GM06990 (cell line): ENCODE results near the gene KCNH6.

Source experiments
- DNase-seq: peaks from one replicate; pipeline ENCODE4 v3.0.0-alpha.2; 2011; ENCODE audit not compliant: insufficient read length; ENCODE audit errors: extremely low read depth
- H3K27me3 ChIP-seq: replicated peaks from 2 replicates; pipeline ENCODE4 v1.6.0; 2011; ENCODE audit warnings: low read length; ENCODE audit not compliant: control insufficient read depth, insufficient read depth
- H3K36me3 ChIP-seq: 2 replicates; pipeline ENCODE4 v1.5.1; 2011; ENCODE audit warnings: low read length; ENCODE audit not compliant: control insufficient read depth, insufficient read depth
- H3K4me3 ChIP-seq: replicated peaks from 2 replicates; pipeline ENCODE4 v1.5.1; 2011; ENCODE audit warnings: low read depth, mild to moderate bottlenecking, control low read depth, low read length
- TF ChIP-seq, protein P1 (sequence below): IDR thresholded peaks from 2 replicates; pipeline ENCODE4 v1.5.1; 2011; ENCODE audit warnings: low read length, control low read depth, mild to moderate bottlenecking, inconsistent platforms; ENCODE audit not compliant: insufficient read depth, poor library complexity, severe bottlenecking

The KCNH6 gene

DNA sequence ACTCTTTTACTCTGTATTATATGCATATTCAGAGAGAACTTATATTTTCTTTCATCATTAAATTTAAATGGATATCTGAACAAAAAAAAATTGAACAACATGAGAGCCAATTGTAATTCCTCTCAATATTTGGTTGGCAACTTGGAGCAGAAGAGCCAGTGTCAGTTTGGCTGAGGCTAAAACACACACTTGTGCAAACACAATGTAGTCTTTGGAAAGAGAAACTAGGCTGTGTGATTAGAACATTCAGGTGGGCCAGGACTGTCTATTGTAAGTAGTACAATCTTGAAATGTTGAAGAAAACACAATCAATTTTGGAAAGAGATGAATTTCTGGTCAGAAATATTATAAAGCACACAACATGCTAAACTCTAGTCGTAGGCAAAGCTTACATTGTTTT is 44.1 kb downstream of the KCNH6 start:
- Histone ChIP-seq H3K27me3 (no peaks in the 10 kb centered on the region), H3K4me3 (no peak overlapping the region), H3K36me3 (peaks cover 4% of the 10 kb centered on the region; the same call in 1 of the 2 replicates)
- TF ChIP-seq, protein P1, sequence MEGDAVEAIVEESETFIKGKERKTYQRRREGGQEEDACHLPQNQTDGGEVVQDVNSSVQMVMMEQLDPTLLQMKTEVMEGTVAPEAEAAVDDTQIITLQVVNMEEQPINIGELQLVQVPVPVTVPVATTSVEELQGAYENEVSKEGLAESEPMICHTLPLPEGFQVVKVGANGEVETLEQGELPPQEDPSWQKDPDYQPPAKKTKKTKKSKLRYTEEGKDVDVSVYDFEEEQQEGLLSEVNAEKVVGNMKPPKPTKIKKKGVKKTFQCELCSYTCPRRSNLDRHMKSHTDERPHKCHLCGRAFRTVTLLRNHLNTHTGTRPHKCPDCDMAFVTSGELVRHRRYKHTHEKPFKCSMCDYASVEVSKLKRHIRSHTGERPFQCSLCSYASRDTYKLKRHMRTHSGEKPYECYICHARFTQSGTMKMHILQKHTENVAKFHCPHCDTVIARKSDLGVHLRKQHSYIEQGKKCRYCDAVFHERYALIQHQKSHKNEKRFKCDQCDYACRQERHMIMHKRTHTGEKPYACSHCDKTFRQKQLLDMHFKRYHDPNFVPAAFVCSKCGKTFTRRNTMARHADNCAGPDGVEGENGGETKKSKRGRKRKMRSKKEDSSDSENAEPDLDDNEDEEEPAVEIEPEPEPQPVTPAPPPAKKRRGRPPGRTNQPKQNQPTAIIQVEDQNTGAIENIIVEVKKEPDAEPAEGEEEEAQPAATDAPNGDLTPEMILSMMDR, result no peak
- DNase-seq, result no peak

DNA sequence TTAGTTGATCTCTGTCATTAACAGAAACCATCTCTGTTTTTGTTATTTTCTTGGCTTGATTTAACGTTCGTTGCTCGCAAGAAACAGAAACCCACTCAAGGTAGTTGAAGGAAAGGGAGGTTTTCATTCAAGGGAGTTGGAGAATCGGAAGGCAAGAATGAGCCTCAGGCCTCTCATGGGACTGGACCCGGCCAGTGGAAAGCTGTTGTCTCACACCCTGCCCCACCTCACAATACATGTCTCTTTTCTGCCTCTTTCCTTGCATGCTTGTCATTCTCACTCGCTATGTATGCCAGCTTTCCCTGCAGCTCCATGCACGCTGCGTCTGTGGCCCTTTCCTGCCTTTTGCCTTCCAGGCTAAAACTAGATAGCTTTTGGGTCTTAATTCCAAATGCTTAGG is 45.4 kb downstream of the KCNH6 start:
- TF ChIP-seq, protein P1, result no peak
- Histone ChIP-seq H3K4me3 (no peak overlapping the region), H3K27me3 (no peaks in the 10 kb centered on the region), H3K36me3 (peaks cover 4% of the 10 kb centered on the region; the same call in 1 of the 2 replicates)
- no peak for DNase-seq

DNA sequence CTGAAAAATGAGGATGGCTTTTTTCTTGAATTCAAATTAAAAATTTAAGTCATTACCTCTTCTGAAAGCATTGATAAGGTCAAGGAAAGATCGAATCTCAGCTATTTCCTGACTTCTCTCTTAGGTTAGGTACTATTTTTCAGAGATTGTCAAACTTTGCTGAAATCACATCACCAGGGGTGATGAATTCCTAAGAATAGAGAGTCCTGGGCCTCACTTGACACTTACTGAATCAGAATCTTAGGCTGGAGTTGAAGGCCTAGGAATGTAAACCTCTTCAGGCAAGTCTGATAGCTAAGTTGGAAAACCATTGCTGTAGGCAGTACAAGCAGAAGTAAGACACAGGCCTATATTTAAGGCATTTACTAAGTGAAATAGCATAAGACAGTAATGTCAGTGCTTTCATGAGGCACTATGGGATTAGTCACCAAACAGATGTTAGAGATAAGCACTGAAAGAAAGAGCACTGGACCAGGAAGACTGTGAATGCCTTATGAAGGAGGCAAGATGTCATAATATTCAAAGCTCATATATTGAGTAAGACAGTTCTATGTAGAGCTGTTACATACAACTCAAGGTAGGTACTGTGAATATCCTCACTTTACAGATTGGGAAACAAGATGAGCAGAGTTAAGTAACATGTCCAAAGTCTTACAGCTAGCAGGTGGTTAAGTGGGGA is 48.6 kb downstream of the KCNH6 start:
- H3K36me3 ChIP-seq, result peaks cover 2% of the 10 kb centered on the region; the same call in 1 of the 2 replicates
- no peak for DNase-seq
- H3K27me3 ChIP-seq, result no peaks in the 10 kb centered on the region
- H3K4me3 ChIP-seq, result no peak overlapping the region
- TF ChIP-seq, protein P1, result no peak

DNA sequence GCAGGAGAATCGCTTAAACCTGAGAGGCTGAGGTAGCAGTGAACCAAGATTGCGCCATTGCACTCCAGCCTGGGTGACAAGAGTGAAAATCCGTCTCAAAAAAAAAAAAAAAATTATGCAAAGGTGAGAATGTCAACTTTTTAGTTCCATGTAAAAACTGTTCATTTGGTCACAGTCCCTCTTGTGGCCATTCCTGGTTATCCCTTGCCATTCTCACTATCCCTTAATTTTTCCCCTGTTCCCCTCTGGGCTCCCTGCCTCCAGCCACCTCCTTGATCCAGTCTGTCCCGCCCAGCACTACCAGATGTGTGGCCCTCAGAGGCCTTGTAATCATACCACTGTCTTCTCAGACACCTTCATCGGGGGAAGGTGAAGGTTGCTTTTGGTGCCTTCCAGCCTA is 50.5 kb downstream of the KCNH6 start:
- TF ChIP-seq, protein P1, result no peak
- peaks cover 4% of the 10 kb centered on the region for H3K36me3 ChIP-seq
- no peak for DNase-seq

DNA sequence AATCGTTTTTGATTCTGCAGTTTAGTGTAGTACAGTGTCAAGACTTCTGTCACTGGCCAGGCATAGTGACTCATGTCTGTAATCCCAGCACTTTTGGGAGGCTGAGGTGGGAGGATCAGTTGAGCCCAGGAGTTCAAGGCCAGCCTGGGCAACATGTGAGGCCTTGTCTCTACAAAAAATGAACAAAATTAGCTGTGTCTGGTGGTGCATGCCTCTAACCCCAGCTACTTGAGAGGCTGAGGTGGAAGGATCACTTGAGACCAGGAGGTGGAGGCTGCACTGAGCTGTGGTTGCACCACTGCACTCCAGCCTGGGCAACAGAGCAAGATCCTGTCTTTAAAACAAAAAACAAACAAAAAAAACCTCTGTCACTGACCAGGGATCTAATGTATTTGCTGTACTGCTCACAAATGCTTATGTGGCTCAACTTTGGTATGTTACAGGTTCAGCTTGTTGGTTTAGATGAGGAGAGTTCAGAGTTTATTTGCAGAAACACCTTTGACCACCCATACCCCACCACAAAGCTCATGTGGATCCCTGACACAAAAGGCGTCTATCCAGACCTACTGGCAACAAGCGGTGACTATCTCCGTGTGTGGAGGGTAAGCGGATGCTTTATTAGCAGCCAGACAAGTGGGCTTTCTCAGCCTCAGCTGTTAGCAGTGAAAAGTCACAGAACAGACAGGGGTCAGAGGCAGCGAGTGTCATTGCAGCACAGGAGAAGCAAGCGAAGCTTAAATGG is 55.0 kb downstream of the KCNH6 start:
- Histone ChIP-seq H3K27me3 (no peaks in the 10 kb centered on the region), H3K4me3 (no peak overlapping the region), H3K36me3 (peaks cover 16% of the 10 kb centered on the region)
- TF ChIP-seq, protein P1, result no peak
- no peak for DNase-seq

More for the DNA sequence above, 50.5 kb downstream of the KCNH6 start:
- H3K27me3 ChIP-seq, result no peaks in the 10 kb centered on the region
- H3K4me3 ChIP-seq, result no peak overlapping the region

DNA sequence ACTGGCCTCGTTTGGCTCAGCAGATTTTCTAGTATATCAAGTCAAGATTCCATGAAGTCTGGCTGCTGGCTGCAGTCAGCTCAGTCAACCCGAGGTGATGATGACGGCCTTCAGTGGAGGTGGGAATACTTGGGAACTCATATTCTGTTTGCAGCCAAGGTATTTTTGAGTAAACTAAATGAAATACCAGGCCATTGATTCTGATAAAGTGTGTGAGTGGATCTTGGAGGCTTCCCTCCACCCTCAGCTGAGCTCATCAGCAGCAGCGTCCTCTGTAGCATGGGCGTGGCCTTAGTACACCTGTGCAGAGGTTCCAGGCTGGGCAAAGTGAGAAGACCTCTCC is 55.6 kb downstream of the KCNH6 start:
- Histone ChIP-seq H3K4me3 (no peak overlapping the region), H3K36me3 (peaks cover 21% of the 10 kb centered on the region), H3K27me3 (no peaks in the 10 kb centered on the region)
- TF ChIP-seq, protein P1, result no peak
- DNase-seq, result no peak
